GM12801 (cell line): ENCODE data around the gene NIPAL3.

Experiments used
- CTCF ChIP-seq: IDR thresholded peaks from one replicate; pipeline ENCODE4 v1.5.1; 2011; ENCODE audit warnings: control low read depth; ENCODE audit not compliant: insufficient read length; ENCODE audit errors: extremely low read depth

The NIPAL3 gene

GRCh38 chr1:24392604-24392946, 23.0 kb upstream of the NIPAL3 start:
- no peak for TF ChIP-seq CTCF

- TF ChIP-seq CTCF = no peak
Observed at GRCh38 chr1:24392982-24393650, 22.5 kb upstream of the NIPAL3 start.

- no peak for TF ChIP-seq CTCF
Observed at GRCh38 chr1:24393892-24394291, 21.7 kb upstream of the NIPAL3 start.

GRCh38 chr1:24400065-24400464, 15.5 kb upstream of the NIPAL3 start:
- TF ChIP-seq CTCF = no peak

- no peak for TF ChIP-seq CTCF
Observed at GRCh38 chr1:24403806-24404205, 11.8 kb upstream of the NIPAL3 start.

- no peak for TF ChIP-seq CTCF
Observed at GRCh38 chr1:24406788-24407187, 8.8 kb upstream of the NIPAL3 start.

GRCh38 chr1:24409535-24409934, 6.1 kb upstream of the NIPAL3 start:
- TF ChIP-seq CTCF = no peak

GRCh38 chr1:24410750-24411149, 4.9 kb upstream of the NIPAL3 start:
- TF ChIP-seq CTCF = no peak
